Heart left ventricle (tissue), 16 donors: ENCODE results near the gene GNMT. TPM values are rescaled to one million over a fixed set of nuclear protein-coding genes. Genes with fewer than 3 reads are reported as not detected.

Experiments used
- ATAC-seq, 4 donors: fragments of 200-7000 bp; cut with Tn5 transposase; one replicate each; pipeline ENCODE4 v1.9.1; 2020 to 2022; ENCODE audit warnings: moderate library complexity in 4 of 4, mild to moderate bottlenecking in 3 of 4, moderate number of reproducible peaks in 1 of 4
- DNase-seq, 5 donors: peaks; one replicate each; pipeline ENCODE4 v3.0.0-alpha.2; 2020
- H3K27ac ChIP-seq, 12 donors: fragments of 200-600 bp; sonication (generic) in 4 of 12; one replicate each; pipeline versions ENCODE4 v1.5.0 to v1.8.0; 2016 to 2022; ENCODE audit warnings: mild to moderate bottlenecking in 2 of 12
- H3K27me3 ChIP-seq, 9 donors: fragments of 200-600 bp; sonication (generic) in 2 of 9; one replicate each; pipeline versions ENCODE4 v1.5.1 to v1.8.0; 2016 to 2022; ENCODE audit warnings: mild to moderate bottlenecking in 3 of 9
- H3K36me3 ChIP-seq, 9 donors: fragments of 200-600 bp; sonication (generic) in 2 of 9; one replicate each; pipeline versions ENCODE4 v1.5.0 to v1.8.0; 2018 to 2022; ENCODE audit warnings: mild to moderate bottlenecking in 2 of 9
- H3K4me1 ChIP-seq, 12 donors: fragments of 200-600 bp; sonication (generic) in 4 of 12; one replicate each; pipeline versions ENCODE4 v1.5.0 to v1.8.0; 2016 to 2022; ENCODE audit warnings: mild to moderate bottlenecking in 3 of 12
- H3K4me3 ChIP-seq, 12 donors: fragments of 200-600 bp; sonication (generic) in 4 of 12; one replicate each; pipeline versions ENCODE4 v1.5.0 to v1.8.0; 2017 to 2022; ENCODE audit warnings: mild to moderate bottlenecking in 9 of 12, moderate library complexity in 4 of 12
- H3K9me3 ChIP-seq, 12 donors: fragments of 200-600 bp; sonication (generic) in 4 of 12; one replicate each; pipeline versions ENCODE4 v1.5.0 to v1.8.0; 2016 to 2022; ENCODE audit warnings: mild to moderate bottlenecking in 1 of 12
- CTCF ChIP-seq, 12 donors: fragments of 200-600 bp; sonication (generic) in 4 of 12; IDR thresholded peaks; one replicate each; pipeline versions ENCODE4 v1.5.0 to v1.8.0; 2018 to 2022; ENCODE audit warnings: antibody characterized with exemption in 12 of 12, mild to moderate bottlenecking in 5 of 12
- POLR2A ChIP-seq, 2 donors: fragments of 450-650 bp; IDR thresholded peaks; one replicate each; pipeline ENCODE4 v1.6.1; 2017; ENCODE audit warnings: antibody characterized with exemption in 2 of 2, mild to moderate bottlenecking in 2 of 2, moderate library complexity in 2 of 2
- whole genome bisulfite sequencing, 4 donors: extraction: QIAGEN DNeasy Blood & Tissue Kit in 2 of 4; methylation state at CpG; one replicate each; pipeline versions ENCODE4 v1.1.5 to v1.1.7; 2013 to 2018; 5-methylcytosine and 5-hydroxymethylcytosine counted together
- intact Hi-C, 10 donors: fragments of 100-400 bp; cut with DNase I; formaldehyde crosslinking; loops; one replicate each; pipeline versions ENCODE4 v1.11.1 to v1.14.2; 2022
- polyA plus RNA-seq, 2 donors: library from polyadenylated mRNA; stranded (reverse); fragments of 200-250 nt; gene quantifications; one replicate each; pipeline ENCODE4 v1.2.3, GENCODE V29; 2013
- total RNA-seq, 9 donors: library from RNA; depleted of rRNA in 2 of 9; stranded (reverse); fragments of >200 nt in 2 of 9; fragmentation: NEBNext Ultra II Directional in 3 of 9; extraction: Animal tissue kit (Norgen Biotek cat#: 25700) in 3 of 9; gene quantifications; one replicate each; pipeline versions ENCODE4 v1.1.0 to v1.2.4, GENCODE V29; 2016 to 2023
- donor health status: ischemic (EF 13 %, LVEDD 7.1; RV severe dilation, severe dysfunction).
- donor health status: healthy with polysubstance abuse.
- donor health status: DM: no; HTN: yes; CAD: no.
- donor health status: DM: no; HTN: no; CAD: no.
- donor health status: ischemic (EF 25% LVEDD 6.9; RV normal size, moderate dysfunction).
- donor health status: ischemic (EF 25% LVEDD 5.7; RV mildly dilated, moderate dysfunction).
- donor health status: healthy.
- donor health status: DM: yes; HTN: yes; CAD: no.
- donor health status: ischemic (EF 35%, LVEDD 5.7; RV mildly dilated, moderate dysfunction).
- donor health status: nonischemic (EF 11% LVEDD 7.7; RV severe dilation, severe dysfunction).
- donor health status: DM: yes; HTN: yes; CAD: no.
- donor health status: PGD.
- donor health status: ischemic (EF 29% LVEDD 5.4; RV normal size, mild dysfunction).
- donor health status: nonischemic (EF 23%, LVEDD 6.1; RV moderate dilation, normal function).

Gene GNMT
- total and polyA plus RNA-seq, 11 donors = 0.36 to 32.0 (median 1.9) TPM

GRCh38 chr6:42969934-42970333 is 9.4 kb downstream of the GNMT start:
- no peak overlapping the region for H3K4me3 ChIP-seq
- 80 to 97% (median 95%) methylated on average over 4 of the region's 4 CpGs for WGBS, 4 donors
- no peak overlapping the region for H3K27ac ChIP-seq
- no peak for TF ChIP-seq CTCF (IDR thresholded peaks at IDR 0.05)
- TF ChIP-seq POLR2A (IDR thresholded peaks at IDR 0.05) = no peak
- no peaks in the 10 kb centered on the region for H3K9me3 ChIP-seq
- ATAC-seq (no peak), DNase-seq (no peak)
- intact Hi-C loops = loop anchor here in 1 of 10 donors (10.0 kb wide), 1 partner anchor 65 kb away; no protein-coding TSS in a partner anchor
- peaks cover 0 to 71% (median 39%) of the 10 kb centered on the region in 9 donors for H3K36me3 ChIP-seq
- H3K27me3 ChIP-seq = no peaks in the 10 kb centered on the region
- peaks cover 0 to 11% (median 0%) of the 10 kb centered on the region in 12 donors for H3K4me1 ChIP-seq

GRCh38 chr6:42970871-42971612 is 10.5 kb downstream of the GNMT start:
- H3K36me3 ChIP-seq = peaks cover 0 to 62% (median 28%) of the 10 kb centered on the region in 9 donors
- H3K27me3 ChIP-seq = no peaks in the 10 kb centered on the region
- intact Hi-C loops = loop anchor here in 1 of 10 donors (10.0 kb wide), 1 partner anchor 66 kb away; no protein-coding TSS in a partner anchor
- WGBS, 4 donors = 73 to 90% (median 86%) methylated on average over 4 of the region's 4 CpGs
- no peak overlapping the region for H3K4me3 ChIP-seq
- TF ChIP-seq CTCF (IDR thresholded peaks at IDR 0.05) (no peak), POLR2A (IDR thresholded peaks at IDR 0.05) (no peak)
- peaks cover 0 to 15% (median 0%) of the 10 kb centered on the region in 12 donors for H3K4me1 ChIP-seq
- peak in 3 of 4 donors; percentile 21 to 28 (median 23) for ATAC-seq
- no peaks in the 10 kb centered on the region for H3K9me3 ChIP-seq
- no peak overlapping the region for H3K27ac ChIP-seq
- DNase-seq = no peak

- Histone ChIP-seq H3K27ac (no peak overlapping the region), H3K4me3 (no peak overlapping the region), H3K4me1 (peaks cover 0 to 18% (median 2%) of the 10 kb centered on the region in 12 donors), H3K27me3 (no peaks in the 10 kb centered on the region), H3K9me3 (no peaks in the 10 kb centered on the region), H3K36me3 (peaks cover 0 to 54% (median 23%) of the 10 kb centered on the region in 9 donors)
- ATAC-seq (peak in 1 of 4 donors; percentile 24), DNase-seq (no peak)
- intact Hi-C loops = loop anchor here in 1 of 10 donors (10.0 kb wide), 1 partner anchor 67 kb away; no protein-coding TSS in a partner anchor
- WGBS, 4 donors = 45 to 82% (median 76%) methylated on average over 3 of the region's 3 CpGs
- TF ChIP-seq POLR2A (IDR thresholded peaks at IDR 0.05) (no peak), CTCF (IDR thresholded peaks at IDR 0.05) (no peak)
Measured at GRCh38 chr6:42971746-42972327, 11.3 kb downstream of the GNMT start.

GRCh38 chr6:42973926-42974325 is 13.4 kb downstream of the GNMT start:
- intact Hi-C loops = loop anchor here in 1 of 10 donors (10.0 kb wide), 1 partner anchor 69 kb away; no protein-coding TSS in a partner anchor
- no peak for DNase-seq
- no peak for ATAC-seq
- no peaks in the 10 kb centered on the region for H3K9me3 ChIP-seq
- TF ChIP-seq CTCF (IDR thresholded peaks at IDR 0.05) (no peak), POLR2A (IDR thresholded peaks at IDR 0.05) (no peak)
- H3K27ac ChIP-seq = no peak overlapping the region
- H3K4me3 ChIP-seq = no peak overlapping the region
- 86 to 93% (median 92%) methylated on average over 3 of the region's 3 CpGs for WGBS, 4 donors
- H3K4me1 ChIP-seq = peaks cover 0 to 31% (median 16%) of the 10 kb centered on the region in 12 donors
- peaks cover 0 to 34% (median 13%) of the 10 kb centered on the region in 9 donors for H3K36me3 ChIP-seq
- H3K27me3 ChIP-seq = no peaks in the 10 kb centered on the region
